K562 (cell line): ENCODE measurements around the gene C12orf75. TPM values are rescaled to one million over a fixed set of nuclear protein-coding genes. Genes with fewer than 3 reads are reported as not detected.

Experiments used
- ATAC-seq: fragments of 200-7000 bp; cut with Tn5 transposase; 3 replicates; pipeline ENCODE4 v1.9.1; 2020; ENCODE audit warnings: moderate library complexity
- BruUV-seq: library from RNA; stranded (reverse); fragments of 400-500 nt; replicated peaks from 2 replicates; lab custom pipeline; 2021; lab: Mats Ljungman, UMichigan
- CTCF ChIA-PET: fragments of 300-600 bp; formaldehyde crosslinking; extraction: SDS; loops from one replicate; lab custom pipeline; 2021; ENCODE audit warnings: low intra/inter-chr PET ratio; lab: Yijun Ruan, JAX
- POLR2A ChIA-PET: fragments of 300-600, 350-650 bp; sonication (Branson Sonifier 250); formaldehyde crosslinking; extraction: SDS; loops from one replicate; lab custom pipeline; 2021; ENCODE audit warnings: antibody characterized with exemption, inconsistent platforms; lab: Yijun Ruan, JAX
- DNase-seq, 4 experiments: peaks; one replicate each; pipeline versions ENCODE4 v3.0.0 to v3.0.0-alpha.2; 2011 to 2018; ENCODE audit warnings: low spot score in 3 of 4, mixed read lengths in 3 of 4; ENCODE audit errors: extremely low read depth in 1 of 4
- FAIRE-seq: peaks from 2 replicates; lab custom pipeline; 2011; peaks lifted over from hg19 to GRCh38; lab: Jason Lieb, UNC
- H2AFZ ChIP-seq: 2 replicates; pipeline ENCODE4 v1.6.0; 2011; ENCODE audit warnings: low read depth, low read length, control low read depth, inconsistent platforms
- H3K27ac ChIP-seq: fragments of 200-600 bp; 3 replicates; pipeline ENCODE4 v1.8.0; 2011; ENCODE audit warnings: low read depth, mild to moderate bottlenecking, control low read depth, inconsistent platforms, low read length, moderate library complexity, mixed read lengths; ENCODE audit errors: extremely low read depth
- H3K27me3 ChIP-seq, 2 experiments: fragments of 300-600 bp in 1 of 2; 2 replicates in 1 of 2; 3 replicates in 1 of 2; pipeline versions ENCODE4 v1.6.0 to v1.8.0; 2011; ENCODE audit warnings: inconsistent platforms in 2 of 2, low read length in 2 of 2, mild to moderate bottlenecking in 1 of 2, mixed read lengths in 1 of 2, moderate library complexity in 1 of 2; ENCODE audit not compliant: control insufficient read depth in 2 of 2, insufficient read depth in 2 of 2
- H3K36me3 ChIP-seq: fragments of 300-600 bp; 3 replicates; pipeline ENCODE4 v1.8.0; 2011; ENCODE audit warnings: mild to moderate bottlenecking, low read length, inconsistent platforms; ENCODE audit not compliant: control insufficient read depth, insufficient read depth
- H3K4me1 ChIP-seq, 2 experiments: fragments of 200-600 bp in 1 of 2; replicated peaks in 1 of 2; 2 replicates in 1 of 2; 3 replicates in 1 of 2; pipeline versions ENCODE4 v1.5.1 to v1.8.0; 2011; ENCODE audit warnings: inconsistent platforms in 2 of 2, low read length in 2 of 2, mild to moderate bottlenecking in 1 of 2, mixed read lengths in 1 of 2, moderate library complexity in 1 of 2; ENCODE audit not compliant: control insufficient read depth in 2 of 2, insufficient read depth in 2 of 2
- H3K4me2 ChIP-seq: 2 replicates; pipeline ENCODE4 v1.6.1; 2011; ENCODE audit warnings: low read length, control low read depth, inconsistent platforms, mixed read lengths; ENCODE audit not compliant: insufficient read depth
- H3K4me3 ChIP-seq: fragments of 200-600 bp; sonication (generic), shearing (Covaris generic); 2 replicates; pipeline ENCODE4 v1.5.1; 2016; ENCODE audit warnings: control low read depth, inconsistent platforms
- H3K79me2 ChIP-seq: fragments of 200-600 bp; 3 replicates; pipeline ENCODE4 v1.8.0; 2011; ENCODE audit warnings: low read length, inconsistent platforms; ENCODE audit not compliant: control insufficient read depth, insufficient read depth
- H3K9ac ChIP-seq, 2 experiments: 2 replicates each; pipeline versions ENCODE4 v1.6.0 to v1.6.1; 2011; ENCODE audit warnings: low read depth in 2 of 2, low read length in 2 of 2, control low read depth in 1 of 2, inconsistent platforms in 1 of 2, mild to moderate bottlenecking in 1 of 2, mixed read lengths in 1 of 2; ENCODE audit not compliant: insufficient read depth in 1 of 2
- H3K9me1 ChIP-seq: one replicate; pipeline ENCODE4 v1.6.0; 2011; ENCODE audit warnings: inconsistent platforms, mild to moderate bottlenecking, low read length, moderate library complexity; ENCODE audit not compliant: control insufficient read depth, insufficient read depth
- H3K9me3 ChIP-seq: replicated peaks from 2 replicates; pipeline ENCODE4 v1.5.1; 2011; ENCODE audit warnings: low read depth, low read length, inconsistent platforms; ENCODE audit not compliant: control insufficient read depth, insufficient read depth
- H4K20me1 ChIP-seq: replicated peaks from 2 replicates; pipeline ENCODE4 v1.6.1; 2011; ENCODE audit warnings: low read length, inconsistent platforms, mixed read lengths; ENCODE audit not compliant: control insufficient read depth, insufficient read depth
- ELF4 ChIP-seq: fragments of 450-650 bp; formaldehyde crosslinking; IDR thresholded peaks from 2 replicates; pipeline ENCODE4 v1.4.0; 2022; ENCODE audit warnings: missing genetic modification characterization
- HDAC8 ChIP-seq: fragments of 450-650 bp; IDR thresholded peaks from 2 replicates; pipeline ENCODE4 v1.6.1; 2016; ENCODE audit warnings: mild to moderate bottlenecking, missing genetic modification characterization, moderate library complexity, missing compliant biosample characterization
- POLR3A ChIP-seq: IDR thresholded peaks from 2 replicates; pipeline ENCODE4 v1.6.1; 2011; ENCODE audit warnings: borderline replicate concordance, mild to moderate bottlenecking, moderate library complexity; ENCODE audit not compliant: insufficient read length, insufficient read depth; ENCODE audit errors: extremely low read depth
- RBBP5 ChIP-seq: fragments of 200-600 bp; sonication (generic); IDR thresholded peaks from 2 replicates; pipeline ENCODE4 v1.6.1; 2012; ENCODE audit warnings: borderline replicate concordance, mild to moderate bottlenecking, low read length, control low read depth, inconsistent platforms; ENCODE audit not compliant: insufficient read depth, poor library complexity, severe bottlenecking
- SIN3B ChIP-seq: fragments of 450-650 bp; IDR thresholded peaks from 2 replicates; pipeline ENCODE4 v1.6.1; 2017; ENCODE audit warnings: low read depth, mild to moderate bottlenecking, moderate library complexity
- SP2 ChIP-seq: IDR thresholded peaks from 2 replicates; pipeline ENCODE4 v1.6.1; 2011; ENCODE audit warnings: mild to moderate bottlenecking, low read depth, low read length, moderate library complexity; ENCODE audit not compliant: poor library complexity, severe bottlenecking; ENCODE audit errors: extremely low read depth
- XRCC3 ChIP-seq: fragments of 450-650 bp; IDR thresholded peaks from 2 replicates; pipeline ENCODE4 v1.6.1; 2017; ENCODE audit warnings: mild to moderate bottlenecking, moderate library complexity
- ZC3H8 ChIP-seq: fragments of 450-650 bp; IDR thresholded peaks from 2 replicates; pipeline ENCODE4 v1.6.1; 2017
- ZNF408 ChIP-seq: fragments of 250-450 bp; sonication (Bioruptor Pico); IDR thresholded peaks from 2 replicates; pipeline ENCODE4 v1.4.0; 2020; ENCODE audit warnings: low read depth, mild to moderate bottlenecking, moderate library complexity
- WGBS: fragments of 100-300 bp; shearing (Covaris generic); methylation state at CpG from one replicate; pipeline ENCODE4 v1.1.6; 2016; ENCODE audit warnings: low coverage, mixed read lengths; ENCODE audit not compliant: insufficient coverage; ENCODE audit errors: missing lambda C conversion rate; 5-methylcytosine and 5-hydroxymethylcytosine counted together
- in situ Hi-C: fragments of 300-500 bp; cut with MboI; formaldehyde crosslinking; loops from 4 replicates; pipeline ENCODE4 v1.15.0; 2018; ENCODE audit warnings: inconsistent platforms, mixed read lengths
- intact Hi-C: fragments of 100-400 bp; cut with micrococcal nuclease; formaldehyde crosslinking; loops from 2 replicates; pipeline ENCODE4 v1.14.2; 2022
- polyA plus RNA-seq, 8 experiments: library from polyadenylated mRNA; depleted of rRNA in 4 of 8; stranded (reverse) in 5 of 8; unstranded in 3 of 8; fragments of >200 nt; fragmentation: Nextera tagmentation in 2 of 8; fragmentation: Illumina TruSeq in 1 of 8; extraction: Ambion mirVana in 2 of 8; extraction: Trizol in 1 of 8; gene quantifications; 2 replicates each; pipeline versions ENCODE4 v1.2.1 to v1.2.3, GENCODE V29; 2011 to 2014; ENCODE audit warnings: inconsistent platforms in 1 of 8, missing spikeins in 1 of 8
- total RNA-seq, 7 experiments: library from RNA; depleted of rRNA in 6 of 7; stranded (reverse); fragments of >200 nt in 6 of 7; fragmentation: Illumina TruSeq in 2 of 7; extraction: Trizol in 2 of 7; gene quantifications; 2 replicates each; pipeline versions ENCODE4 v1.2.1 to v1.2.3, GENCODE V29; 2011 to 2021; ENCODE audit warnings: low replicate concordance in 1 of 7
- TF ChIP-seq, protein P1 (sequence below): fragments of 450-650 bp; IDR thresholded peaks from 2 replicates; pipeline ENCODE4 v1.6.1; 2016
- TF ChIP-seq, protein P2 (sequence below), 2 experiments: fragments of 450-650 bp in 1 of 2; sonication (generic) in 1 of 2; formaldehyde crosslinking in 1 of 2; IDR thresholded peaks in 1 of 2; conservative IDR thresholded peaks in 1 of 2; 2 replicates each; pipeline versions ENCODE4 v1.6.1 to v1.8.1; 2016 to 2023; ENCODE audit warnings: mild to moderate bottlenecking in 2 of 2, moderate library complexity in 2 of 2, inconsistent platforms in 1 of 2, missing genetic modification reagents in 1 of 2

Gene C12orf75
- total and polyA plus RNA-seq, 9 of the 15 experiments (the other 6 are each of a cell fraction or from before 2014, with no cell fraction given) = 0.06 to 0.82 (median 0.26) TPM; not detected in 3

DNA sequence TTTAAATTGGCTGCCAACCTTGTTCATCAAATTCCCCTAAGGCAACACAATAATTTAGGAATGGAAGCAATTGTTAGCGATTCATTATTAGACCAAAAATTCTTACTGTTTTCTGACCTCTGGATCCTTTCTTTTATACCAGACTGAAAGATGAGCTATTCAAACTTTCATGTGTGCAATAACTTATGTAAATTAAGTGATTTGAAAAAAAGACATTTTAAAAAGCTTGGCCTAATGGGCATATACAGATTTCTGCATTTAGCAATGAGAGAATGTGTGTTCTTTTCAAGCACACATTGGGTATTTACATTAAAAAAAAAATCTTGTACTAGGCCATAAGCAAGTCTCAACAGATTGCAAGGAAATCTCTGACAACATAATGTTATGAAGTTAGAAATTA is 65.5 kb downstream of the C12orf75 start:
- Histone ChIP-seq H3K79me2 (no peaks in the 10 kb centered on the region), H3K9me3 (no peaks in the 10 kb centered on the region), H3K9ac (no peak overlapping the region), H3K9me1 (no peaks in the 10 kb centered on the region), H3K36me3 (no peaks in the 10 kb centered on the region), H3K4me2 (no peak overlapping the region), H4K20me1 (no peaks in the 10 kb centered on the region), H3K27ac (no peak overlapping the region), H3K4me3 (no peak overlapping the region), H2AFZ (no peak overlapping the region), H3K27me3 (peaks cover 0 to 2% of the 10 kb centered on the region in 2 experiments; a peak in 1 of 5 replicates), H3K4me1 (no peaks in the 10 kb centered on the region)
- BruUV-seq = no TSS peak
- FAIRE-seq (no peak), ATAC-seq (no peak), DNase-seq (no peak)
- 0% methylated on average over 1 of the region's 1 CpG for WGBS
- ChIA-PET CTCF (no interaction called here), POLR2A (interaction anchor here (0.5 kb wide), 1 partner anchor 16 kb away, joined by 4 read pairs; no protein-coding TSS in a partner anchor)
- TF ChIP-seq ELF4 (CRISPR knock-in tag) (no peak), ZC3H8 (no peak), SIN3B (no peak), HDAC8 (tag) (no peak), RBBP5 (no peak), SP2 (no peak), POLR3A (no peak), XRCC3 (no peak), ZNF408 (no peak)
- TF ChIP-seq, protein P1, sequence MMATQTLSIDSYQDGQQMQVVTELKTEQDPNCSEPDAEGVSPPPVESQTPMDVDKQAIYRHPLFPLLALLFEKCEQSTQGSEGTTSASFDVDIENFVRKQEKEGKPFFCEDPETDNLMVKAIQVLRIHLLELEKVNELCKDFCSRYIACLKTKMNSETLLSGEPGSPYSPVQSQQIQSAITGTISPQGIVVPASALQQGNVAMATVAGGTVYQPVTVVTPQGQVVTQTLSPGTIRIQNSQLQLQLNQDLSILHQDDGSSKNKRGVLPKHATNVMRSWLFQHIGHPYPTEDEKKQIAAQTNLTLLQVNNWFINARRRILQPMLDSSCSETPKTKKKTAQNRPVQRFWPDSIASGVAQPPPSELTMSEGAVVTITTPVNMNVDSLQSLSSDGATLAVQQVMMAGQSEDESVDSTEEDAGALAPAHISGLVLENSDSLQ = no peak
- TF ChIP-seq, protein P2, sequence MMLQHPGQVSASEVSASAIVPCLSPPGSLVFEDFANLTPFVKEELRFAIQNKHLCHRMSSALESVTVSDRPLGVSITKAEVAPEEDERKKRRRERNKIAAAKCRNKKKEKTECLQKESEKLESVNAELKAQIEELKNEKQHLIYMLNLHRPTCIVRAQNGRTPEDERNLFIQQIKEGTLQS (IDR thresholded peaks at IDR 0.05) = no peak
- TF ChIP-seq, protein P2 (CRISPR knock-in tag; conservative IDR thresholded peaks at IDR 0.05) = no peak
- in situ Hi-C loops (loop anchor here (25.0 kb wide), 2 partner anchors 1034 to 1184 kb away; partner anchors contain the start of gene TXNRD1), intact Hi-C loops (no loop called here)
